ENCODE results near the gene GNB5. TPM values are rescaled to one million over a fixed set of nuclear protein-coding genes. Genes with fewer than 3 reads are reported as not detected.

Gene GNB5
- total RNA-seq, 1 donor from 2014 or later: 25.6 TPM

- Histone ChIP-seq H3K79me2 (ENCODE audit: insufficient read depth, low read length) (no peaks in the 10 kb centered on the region), H4K20me1 (ENCODE audit: insufficient read depth, low read length) (no peaks in the 10 kb centered on the region), H3K4me3 (ENCODE audit: insufficient read depth, low read depth, low read length) (no peak overlapping the region), H3K27ac (ENCODE audit: low read depth, low read length) (no peak overlapping the region), H2AFZ (ENCODE audit: low read depth, low read length) (no peak overlapping the region), H3K9me3 (ENCODE audit: insufficient read depth, low read depth, low read length) (no peaks in the 10 kb centered on the region), H3K27me3 (ENCODE audit: insufficient read depth, low read length) (peaks cover 12% of the 10 kb centered on the region), H3K4me1 (ENCODE audit: insufficient read depth, low read length) (peaks cover 23% of the 10 kb centered on the region), H3K4me2 (ENCODE audit: low read length) (no peak overlapping the region), H3K36me3 (ENCODE audit: insufficient read depth, low read length) (no peaks in the 10 kb centered on the region), H3K9ac (ENCODE audit: low read length) (no peak overlapping the region)
- DNase-seq (ENCODE audit: low read depth) (no peak), FAIRE-seq (no peak)
- no peak overlapping the region for H3K4me3 Mint-ChIP-seq (ENCODE audit: unreplicated experiment)
- H3K4me1 Mint-ChIP-seq (ENCODE audit: low read depth, unreplicated experiment): peaks cover 19% of the 10 kb centered on the region
- H3K27me3 Mint-ChIP-seq (ENCODE audit: low read depth, unreplicated experiment): peaks cover 13% of the 10 kb centered on the region
- TF ChIP-seq, protein P1, sequence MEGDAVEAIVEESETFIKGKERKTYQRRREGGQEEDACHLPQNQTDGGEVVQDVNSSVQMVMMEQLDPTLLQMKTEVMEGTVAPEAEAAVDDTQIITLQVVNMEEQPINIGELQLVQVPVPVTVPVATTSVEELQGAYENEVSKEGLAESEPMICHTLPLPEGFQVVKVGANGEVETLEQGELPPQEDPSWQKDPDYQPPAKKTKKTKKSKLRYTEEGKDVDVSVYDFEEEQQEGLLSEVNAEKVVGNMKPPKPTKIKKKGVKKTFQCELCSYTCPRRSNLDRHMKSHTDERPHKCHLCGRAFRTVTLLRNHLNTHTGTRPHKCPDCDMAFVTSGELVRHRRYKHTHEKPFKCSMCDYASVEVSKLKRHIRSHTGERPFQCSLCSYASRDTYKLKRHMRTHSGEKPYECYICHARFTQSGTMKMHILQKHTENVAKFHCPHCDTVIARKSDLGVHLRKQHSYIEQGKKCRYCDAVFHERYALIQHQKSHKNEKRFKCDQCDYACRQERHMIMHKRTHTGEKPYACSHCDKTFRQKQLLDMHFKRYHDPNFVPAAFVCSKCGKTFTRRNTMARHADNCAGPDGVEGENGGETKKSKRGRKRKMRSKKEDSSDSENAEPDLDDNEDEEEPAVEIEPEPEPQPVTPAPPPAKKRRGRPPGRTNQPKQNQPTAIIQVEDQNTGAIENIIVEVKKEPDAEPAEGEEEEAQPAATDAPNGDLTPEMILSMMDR (IDR thresholded peaks at IDR 0.05; ENCODE audit: insufficient read depth, low read depth, low read length): no peak
- no peak for TF ChIP-seq EZH2 (IDR thresholded peaks at IDR 0.05; ENCODE audit: insufficient read depth, low read length)
- H3K9me3 Mint-ChIP-seq (ENCODE audit: unreplicated experiment): no peaks in the 10 kb centered on the region
- no peak overlapping the region for H3K27ac Mint-ChIP-seq (ENCODE audit: unreplicated experiment)
- no peaks in the 10 kb centered on the region for H3K36me3 Mint-ChIP-seq (ENCODE audit: low read depth, unreplicated experiment)
These were observed 84.6 kb downstream of the GNB5 start for GRCh38 chr15:52106641-52107040.

- H3K4me1 Mint-ChIP-seq (ENCODE audit: low read depth, unreplicated experiment): peaks cover 19% of the 10 kb centered on the region
- no peaks in the 10 kb centered on the region for H3K79me2 ChIP-seq (ENCODE audit: insufficient read depth, low read length)
- H3K36me3 ChIP-seq (ENCODE audit: insufficient read depth, low read length): no peaks in the 10 kb centered on the region
- peaks cover 23% of the 10 kb centered on the region for H3K4me1 ChIP-seq (ENCODE audit: insufficient read depth, low read length)
- FAIRE-seq (no peak), DNase-seq (ENCODE audit: low read depth) (no peak)
- peaks cover 7% of the 10 kb centered on the region for H3K27me3 Mint-ChIP-seq (ENCODE audit: low read depth, unreplicated experiment)
- H3K9me3 Mint-ChIP-seq (ENCODE audit: unreplicated experiment): no peaks in the 10 kb centered on the region
- peaks cover 8% of the 10 kb centered on the region for H3K27me3 ChIP-seq (ENCODE audit: insufficient read depth, low read length)
- no peak overlapping the region for H3K4me3 Mint-ChIP-seq (ENCODE audit: unreplicated experiment)
- TF ChIP-seq EZH2 (IDR thresholded peaks at IDR 0.05; ENCODE audit: insufficient read depth, low read length): no peak
- H3K36me3 Mint-ChIP-seq (ENCODE audit: low read depth, unreplicated experiment): no peaks in the 10 kb centered on the region
- H3K4me3 ChIP-seq (ENCODE audit: insufficient read depth, low read depth, low read length): no peak overlapping the region
- H2AFZ ChIP-seq (ENCODE audit: low read depth, low read length): no peak overlapping the region
- H3K27ac ChIP-seq (ENCODE audit: low read depth, low read length): no peak overlapping the region
- no peaks in the 10 kb centered on the region for H4K20me1 ChIP-seq (ENCODE audit: insufficient read depth, low read length)
- no peaks in the 10 kb centered on the region for H3K9me3 ChIP-seq (ENCODE audit: insufficient read depth, low read depth, low read length)
- H3K4me2 ChIP-seq (ENCODE audit: low read length): no peak overlapping the region
- no peak overlapping the region for H3K9ac ChIP-seq (ENCODE audit: low read length)
- H3K27ac Mint-ChIP-seq (ENCODE audit: unreplicated experiment): no peak overlapping the region
These were observed 85.3 kb downstream of the GNB5 start for GRCh38 chr15:52105846-52106245.

DNA sequence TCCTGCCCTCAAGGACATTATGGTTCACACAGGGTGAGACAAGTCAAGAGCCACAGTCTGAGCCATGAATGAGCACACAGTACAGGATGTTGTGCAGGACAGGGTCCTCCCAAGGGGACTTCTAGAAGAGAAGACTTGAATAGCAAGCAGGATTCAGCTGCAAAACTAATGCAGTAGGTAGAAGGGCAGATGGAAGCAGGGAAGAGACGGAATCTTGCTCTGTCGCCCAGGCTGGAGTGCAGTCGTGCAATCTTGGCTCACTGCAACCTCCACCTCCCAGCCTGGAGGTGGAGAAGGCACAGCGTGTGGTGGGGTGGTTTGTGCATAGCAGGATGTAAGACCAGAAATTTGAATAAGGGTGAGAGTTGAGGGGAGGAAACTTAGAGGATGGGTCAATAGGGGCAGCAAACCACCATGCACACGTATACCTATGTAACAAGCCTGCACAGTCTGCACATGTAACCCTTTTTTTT lies 86.6 kb downstream of the GNB5 start:
- TF ChIP-seq, protein P1 (IDR thresholded peaks at IDR 0.05; ENCODE audit: insufficient read depth, low read depth, low read length): no peak
- no peak for TF ChIP-seq EZH2 (IDR thresholded peaks at IDR 0.05; ENCODE audit: insufficient read depth, low read length)
- Histone ChIP-seq H3K4me3 (ENCODE audit: insufficient read depth, low read depth, low read length) (no peak overlapping the region), H3K9me3 (ENCODE audit: insufficient read depth, low read depth, low read length) (no peaks in the 10 kb centered on the region), H3K79me2 (ENCODE audit: insufficient read depth, low read length) (no peaks in the 10 kb centered on the region), H3K4me2 (ENCODE audit: low read length) (no peak overlapping the region), H3K9ac (ENCODE audit: low read length) (no peak overlapping the region), H2AFZ (ENCODE audit: low read depth, low read length) (no peak overlapping the region), H3K27me3 (ENCODE audit: insufficient read depth, low read length) (peaks cover 2% of the 10 kb centered on the region), H3K4me1 (ENCODE audit: insufficient read depth, low read length) (peaks cover 23% of the 10 kb centered on the region), H3K27ac (ENCODE audit: low read depth, low read length) (no peak overlapping the region), H3K36me3 (ENCODE audit: insufficient read depth, low read length) (no peaks in the 10 kb centered on the region), H4K20me1 (ENCODE audit: insufficient read depth, low read length) (no peaks in the 10 kb centered on the region)
- no peak for DNase-seq (ENCODE audit: low read depth)
- H3K27ac Mint-ChIP-seq (ENCODE audit: unreplicated experiment): no peak overlapping the region
- no peaks in the 10 kb centered on the region for H3K36me3 Mint-ChIP-seq (ENCODE audit: low read depth, unreplicated experiment)
- no peaks in the 10 kb centered on the region for H3K9me3 Mint-ChIP-seq (ENCODE audit: unreplicated experiment)
- H3K27me3 Mint-ChIP-seq (ENCODE audit: low read depth, unreplicated experiment): peaks cover under 1% of the 10 kb centered on the region
- H3K4me1 Mint-ChIP-seq (ENCODE audit: low read depth, unreplicated experiment): peaks cover 19% of the 10 kb centered on the region
- no peak for FAIRE-seq
- peak overlapping the region; percentile 27 for H3K4me3 Mint-ChIP-seq (ENCODE audit: unreplicated experiment)
